ENCODE data around the gene RFT1.

- TF ChIP-seq, protein P1, sequence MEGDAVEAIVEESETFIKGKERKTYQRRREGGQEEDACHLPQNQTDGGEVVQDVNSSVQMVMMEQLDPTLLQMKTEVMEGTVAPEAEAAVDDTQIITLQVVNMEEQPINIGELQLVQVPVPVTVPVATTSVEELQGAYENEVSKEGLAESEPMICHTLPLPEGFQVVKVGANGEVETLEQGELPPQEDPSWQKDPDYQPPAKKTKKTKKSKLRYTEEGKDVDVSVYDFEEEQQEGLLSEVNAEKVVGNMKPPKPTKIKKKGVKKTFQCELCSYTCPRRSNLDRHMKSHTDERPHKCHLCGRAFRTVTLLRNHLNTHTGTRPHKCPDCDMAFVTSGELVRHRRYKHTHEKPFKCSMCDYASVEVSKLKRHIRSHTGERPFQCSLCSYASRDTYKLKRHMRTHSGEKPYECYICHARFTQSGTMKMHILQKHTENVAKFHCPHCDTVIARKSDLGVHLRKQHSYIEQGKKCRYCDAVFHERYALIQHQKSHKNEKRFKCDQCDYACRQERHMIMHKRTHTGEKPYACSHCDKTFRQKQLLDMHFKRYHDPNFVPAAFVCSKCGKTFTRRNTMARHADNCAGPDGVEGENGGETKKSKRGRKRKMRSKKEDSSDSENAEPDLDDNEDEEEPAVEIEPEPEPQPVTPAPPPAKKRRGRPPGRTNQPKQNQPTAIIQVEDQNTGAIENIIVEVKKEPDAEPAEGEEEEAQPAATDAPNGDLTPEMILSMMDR (IDR thresholded peaks at IDR 0.05), result no peak
- TF ChIP-seq POLR2A (IDR thresholded peaks at IDR 0.05) (no peak), EP300 (IDR thresholded peaks at IDR 0.05) (no peak), POLR2AphosphoS5 (IDR thresholded peaks at IDR 0.05) (no peak)
These were observed 85.9 kb downstream of the RFT1 start for GRCh38 chr3:53044371-53044710.
